ENCODE results near the gene PCDH1.
"Not testable (repeated sequence)": the region's sequence is repeated elsewhere in the genome, so short reads cannot be mapped to it uniquely, and the experiment has no call there.

The PCDH1 gene

DNA sequence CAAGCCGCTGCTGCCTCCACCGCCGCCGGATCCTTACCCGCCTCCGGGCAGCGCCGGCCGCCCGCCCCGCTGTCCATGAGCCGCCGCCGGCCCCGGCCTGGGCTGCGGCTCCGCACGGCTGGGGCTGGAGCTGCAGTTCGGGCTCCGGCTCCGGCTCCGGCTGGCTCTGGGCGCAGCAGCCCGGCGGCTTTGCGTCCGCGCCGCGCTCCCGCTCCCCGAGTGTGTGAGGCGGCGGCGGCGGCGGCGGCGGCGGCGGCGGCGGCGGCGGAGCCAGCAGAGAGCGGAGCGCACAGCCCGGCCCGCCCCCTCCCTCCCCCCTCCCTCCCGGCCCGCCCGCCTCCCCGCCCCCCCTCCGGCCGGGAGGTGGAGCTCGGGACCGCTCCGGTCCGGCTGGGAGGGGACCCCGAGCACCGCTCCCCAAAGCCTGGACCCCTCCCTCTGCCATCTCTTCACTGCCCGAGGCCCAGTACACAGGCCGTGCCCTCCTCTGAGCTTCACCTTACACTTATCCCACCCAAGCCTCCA, at the start of gene PCDH1:
TSS of gene PCDH1 (minus strand) at position 225 of the 525 bp plus-strand sequence. CDS start at position 77, 148 bp downstream.
- DNase-seq (ENCODE audit: low read depth): no peak

GRCh38 chr5:141926434-141926833, 48.2 kb upstream of the PCDH1 start:
- no peak for DNase-seq (ENCODE audit: low read depth)

- DNase-seq (ENCODE audit: low read depth): peak; percentile 91
Observed at GRCh38 chr5:141923448-141924313, 45.5 kb upstream of the PCDH1 start, which contains the start of gene DELE1. TSS of gene DELE1 (plus strand) at chr5:141923871. CDS start at chr5:141923942, 71 bp downstream.

GRCh38 chr5:141922827-141923447, 44.7 kb upstream of the PCDH1 start:
- not testable (repeated sequence) for DNase-seq (ENCODE audit: low read depth)

GRCh38 chr5:141920771-141921170, 42.6 kb upstream of the PCDH1 start:
- no peak for DNase-seq (ENCODE audit: low read depth)

- no peak for DNase-seq (ENCODE audit: low read depth)
Observed at GRCh38 chr5:141919218-141920119, 41.3 kb upstream of the PCDH1 start.

DNA sequence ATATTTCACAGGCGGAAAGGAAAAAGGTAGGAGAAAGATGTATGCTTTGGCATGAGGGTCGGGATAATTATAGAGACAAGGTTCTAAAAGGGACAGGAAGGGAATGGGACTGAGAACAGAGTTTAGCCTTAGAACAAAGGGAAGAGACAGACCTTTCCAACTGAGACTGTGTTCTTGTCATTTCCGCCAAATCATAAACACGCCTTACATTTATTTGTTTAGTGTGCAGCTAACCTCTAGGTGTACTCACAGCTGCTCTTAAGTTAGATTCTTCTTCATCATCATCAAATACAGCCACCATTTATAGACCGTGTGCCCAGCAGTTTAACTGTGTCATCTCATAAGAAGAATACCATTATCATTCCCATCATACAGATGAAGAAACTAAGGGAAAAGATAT, 39.5 kb upstream of the PCDH1 start:
- DNase-seq (ENCODE audit: low read depth): no peak

DNA sequence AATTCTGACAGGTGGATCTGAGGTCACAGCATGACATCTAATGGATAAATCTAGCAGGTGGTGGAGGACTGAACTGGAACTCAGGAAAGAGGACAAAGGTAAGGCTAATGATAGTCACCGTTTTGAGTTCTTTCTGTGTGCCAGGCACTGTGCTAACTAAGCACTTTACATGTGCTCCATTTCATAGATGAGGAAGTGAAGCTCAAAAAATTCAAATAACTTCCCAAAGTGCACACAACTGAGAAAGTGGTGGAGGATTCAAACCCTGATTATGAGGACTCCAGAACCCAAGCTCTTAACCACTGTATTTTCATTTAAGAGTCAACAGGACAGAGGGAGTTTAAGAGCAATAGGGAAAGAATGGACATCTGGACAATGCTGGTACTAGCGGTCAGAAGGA, 38.3 kb upstream of the PCDH1 start:
- no peak for DNase-seq (ENCODE audit: low read depth)

DNA sequence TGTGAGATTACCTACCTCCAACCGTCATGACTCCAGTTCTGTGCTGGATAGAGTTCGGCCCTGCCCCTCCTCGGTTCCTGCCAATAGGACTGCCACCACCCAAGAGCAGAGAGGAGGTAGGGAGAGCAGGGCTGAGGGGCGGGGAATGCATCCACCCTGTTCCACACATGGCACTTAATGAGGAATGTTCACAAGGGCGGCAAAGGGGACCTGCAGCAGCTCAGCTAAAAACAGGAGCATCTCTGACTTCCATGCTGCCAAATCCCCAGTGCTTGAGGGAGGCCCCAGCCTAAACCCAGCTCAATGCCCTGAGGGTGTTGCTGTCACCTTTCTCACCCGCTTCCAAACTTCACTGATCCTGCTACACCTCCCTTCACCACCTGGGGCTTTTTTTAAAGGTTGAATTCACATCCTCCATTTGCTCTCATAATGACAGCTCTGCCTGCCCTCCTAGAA, 37.7 kb upstream of the PCDH1 start:
- no peak for DNase-seq (ENCODE audit: low read depth)

GRCh38 chr5:141914797-141915196, 36.6 kb upstream of the PCDH1 start:
- DNase-seq (ENCODE audit: low read depth): no peak

- no peak for DNase-seq (ENCODE audit: low read depth)
Observed at GRCh38 chr5:141914199-141914743, 36.1 kb upstream of the PCDH1 start.

DNA sequence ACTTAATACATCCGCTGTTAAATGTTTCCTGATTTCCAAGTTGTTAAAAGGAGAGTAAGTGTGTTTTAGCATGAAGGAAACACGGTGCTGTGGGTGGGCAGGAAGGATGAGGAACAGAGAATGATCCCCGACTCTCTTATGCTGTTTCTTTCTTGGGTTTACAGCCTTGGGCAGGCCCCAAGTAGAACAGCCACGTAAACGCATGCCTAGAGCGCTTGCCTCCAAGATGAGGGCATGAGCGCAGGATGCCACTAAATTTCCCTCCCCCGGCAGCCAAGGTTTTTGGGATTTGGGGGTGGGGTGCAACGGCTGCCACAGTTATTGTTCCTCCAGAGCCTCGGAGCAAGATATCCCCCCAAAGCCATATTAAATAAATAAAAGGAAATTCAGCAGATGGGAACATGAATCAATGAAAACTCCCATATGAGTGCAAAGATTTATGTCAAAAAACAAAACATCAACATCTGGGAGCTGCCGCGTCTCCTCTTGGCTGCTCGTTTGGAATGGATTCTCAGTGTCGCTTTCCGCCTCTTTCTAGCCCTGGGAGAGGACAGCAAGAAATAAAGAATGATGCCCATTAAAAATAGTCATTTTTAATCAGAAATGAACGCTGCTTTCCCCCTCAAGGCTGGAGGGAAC, 35.5 kb upstream of the PCDH1 start:
- DNase-seq (ENCODE audit: low read depth): no peak

DNA sequence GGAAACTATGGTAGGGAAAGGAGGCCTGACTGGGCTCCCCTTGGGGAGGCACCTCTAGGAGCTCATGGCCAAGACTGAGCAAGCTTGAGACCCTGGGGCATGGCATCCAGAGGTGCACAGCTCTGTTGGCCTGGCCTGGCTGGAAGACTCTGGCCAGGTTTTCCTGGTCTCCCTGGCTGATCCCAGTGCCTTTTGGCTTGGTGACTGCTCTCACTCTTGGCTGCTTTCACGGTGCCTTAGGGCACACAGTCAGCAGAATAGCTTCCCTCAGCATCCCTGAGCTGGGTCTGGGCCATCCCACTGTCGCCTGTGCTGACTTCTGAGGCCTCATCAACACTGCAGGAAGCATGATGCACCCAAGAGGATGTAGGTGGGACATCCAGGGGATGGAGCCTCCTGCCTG, 32.1 kb upstream of the PCDH1 start:
- DNase-seq (ENCODE audit: low read depth): no peak

DNA sequence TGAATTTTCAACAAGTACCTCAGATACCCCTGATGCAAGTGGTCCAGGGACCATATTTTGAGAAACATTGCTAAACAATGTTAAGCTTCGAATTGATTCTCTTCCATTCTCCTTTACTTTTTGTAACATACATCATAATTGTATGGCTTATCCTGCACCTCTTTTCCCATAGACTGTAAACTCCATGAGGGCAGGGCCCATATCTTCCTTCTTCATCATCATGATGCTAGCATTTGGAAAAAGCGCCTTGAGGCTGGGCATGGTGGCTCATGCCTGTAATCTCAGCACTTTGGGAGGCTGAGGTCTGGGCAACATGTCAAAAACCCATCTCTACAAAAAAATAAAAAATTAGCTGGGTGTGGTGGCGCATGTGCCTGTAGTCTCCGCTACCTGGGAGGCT, 31.0 kb upstream of the PCDH1 start:
- no peak for DNase-seq (ENCODE audit: low read depth)

- peak; percentile 50 for DNase-seq (ENCODE audit: low read depth)
Observed at GRCh38 chr5:141908796-141909195, 30.6 kb upstream of the PCDH1 start.

DNA sequence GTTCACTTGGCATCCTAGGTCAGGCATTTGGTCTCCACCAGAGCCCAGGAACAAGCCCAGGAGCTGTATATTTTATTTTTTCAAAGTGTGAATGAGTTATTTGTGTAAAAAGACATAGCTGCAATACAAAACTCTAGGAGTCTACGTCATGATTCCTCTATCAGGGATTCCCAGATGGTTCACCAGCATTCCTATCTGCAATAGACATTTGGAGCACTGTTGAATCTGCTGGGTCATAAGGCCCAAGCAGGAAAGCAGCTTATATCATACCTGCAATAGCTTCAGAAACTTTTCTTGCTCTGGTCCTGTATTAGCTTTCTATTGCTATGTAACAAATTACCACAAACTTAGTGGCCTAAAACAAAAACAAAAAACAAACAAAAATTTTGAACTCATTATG, 28.8 kb upstream of the PCDH1 start:
- DNase-seq (ENCODE audit: low read depth): no peak

GRCh38 chr5:141906517-141906916, 28.3 kb upstream of the PCDH1 start:
- DNase-seq (ENCODE audit: low read depth): no peak

- no peak for DNase-seq (ENCODE audit: low read depth)
Observed at GRCh38 chr5:141904551-141904950, 26.3 kb upstream of the PCDH1 start.

DNA sequence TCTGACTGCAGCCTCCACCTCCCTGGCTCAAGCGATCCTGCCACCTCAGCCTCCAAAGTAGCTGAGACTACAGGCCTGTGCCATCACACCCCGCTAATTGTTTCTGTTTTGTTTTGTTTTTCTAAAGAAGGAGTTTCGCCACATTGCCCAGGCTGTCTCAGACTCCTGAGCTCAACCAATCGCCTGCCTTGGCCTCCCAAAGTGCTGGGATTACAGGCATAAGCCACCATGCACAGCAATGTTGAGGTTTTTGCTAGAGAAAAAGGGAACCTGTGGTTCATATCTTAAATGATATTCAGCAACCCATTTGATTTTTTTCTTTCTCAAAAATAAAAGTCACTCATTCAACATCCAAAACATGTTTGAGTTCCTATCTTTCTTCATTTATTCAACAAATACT, 25.1 kb upstream of the PCDH1 start:
- no peak for DNase-seq (ENCODE audit: low read depth)

DNA sequence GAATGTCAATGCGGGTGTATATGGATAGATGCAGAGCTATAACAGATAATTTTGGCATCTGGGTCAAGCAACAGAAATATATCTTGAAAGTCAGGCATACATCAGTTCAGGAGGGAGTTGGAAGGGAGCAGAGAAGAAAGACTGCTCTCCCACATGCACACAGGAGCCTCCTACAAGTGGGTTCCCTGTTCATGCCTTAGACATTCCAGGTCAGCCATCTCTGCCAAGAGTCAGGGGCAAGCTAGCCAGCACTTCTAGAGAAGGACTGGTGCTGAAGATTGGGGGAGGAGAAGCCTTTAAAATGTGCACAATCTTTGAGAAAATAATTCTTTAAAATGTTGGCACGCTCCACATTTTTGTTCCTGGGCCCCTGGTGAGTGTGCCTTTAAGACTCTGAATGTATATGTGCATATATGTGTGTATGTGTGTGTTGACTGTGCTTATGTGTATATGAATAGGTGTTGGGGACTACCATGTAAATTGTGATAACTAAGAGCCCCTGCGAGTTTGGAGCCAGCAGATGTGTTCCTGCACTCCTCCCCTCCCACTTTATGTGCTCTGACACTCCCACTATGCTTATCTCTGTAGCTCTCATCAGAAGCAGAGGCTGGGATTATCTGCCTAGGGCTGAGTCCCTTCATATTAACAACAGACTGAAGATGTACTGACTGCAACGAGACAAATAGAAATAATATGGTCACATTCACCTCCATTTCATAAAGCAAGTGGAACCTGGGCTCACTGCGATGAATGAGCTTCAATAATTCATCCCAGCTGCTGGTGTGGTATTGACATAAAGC, 24.0 kb upstream of the PCDH1 start:
- no peak for DNase-seq (ENCODE audit: low read depth)

All from stromal cell of bone marrow (primary cell).